H1 (cell line): Measurements from ENCODE around the gene ALG11. TPM values are rescaled to one million over a fixed set of nuclear protein-coding genes. Genes with fewer than 3 reads are reported as not detected.

ENCODE experiments used
- CTCF ChIA-PET: fragments of 300-600 bp; sonication (Branson Sonifier 250); formaldehyde crosslinking; loops from one replicate; lab custom pipeline; 2021; ENCODE audit not compliant: partially characterized antibody; lab: Charles Lee
- POLR2A ChIA-PET: fragments of 300-600 bp; sonication (Branson Sonifier 250); formaldehyde crosslinking; loops from one replicate; lab custom pipeline; 2021; ENCODE audit warnings: inconsistent platforms; ENCODE audit not compliant: partially characterized antibody; lab: Charles Lee
- DNase-seq, 2 experiments: peaks; one replicate each; pipeline versions ENCODE4 v3.0.0 to v3.0.0-alpha.2; 2010 to 2022; ENCODE audit warnings: low spot score in 2 of 2, low read depth in 1 of 2, mixed read lengths in 1 of 2
- FAIRE-seq: peaks from 2 replicates; lab custom pipeline; 2011; peaks lifted over from hg19 to GRCh38; lab: Jason Lieb, UNC
- H2AFZ ChIP-seq: 2 replicates; pipeline ENCODE4 v1.8.1; 2012; ENCODE audit warnings: low read length, inconsistent platforms
- H2AK5ac ChIP-seq: 2 replicates; pipeline ENCODE4 v1.6.1; 2013; ENCODE audit warnings: low read depth, low read length
- H2BK120ac ChIP-seq: replicated peaks from 2 replicates; pipeline ENCODE3; 2013; ENCODE audit warnings: low read depth, low read length, inconsistent platforms
- H2BK12ac ChIP-seq: 2 replicates; pipeline ENCODE4 v1.6.1; 2013; ENCODE audit warnings: low read depth, low read length
- H2BK15ac ChIP-seq: 2 replicates; pipeline ENCODE4 v1.6.1; 2013; ENCODE audit warnings: low read length
- H2BK20ac ChIP-seq: 2 replicates; pipeline ENCODE4 v1.6.1; 2013; ENCODE audit warnings: low read length
- H2BK5ac ChIP-seq: 2 replicates; pipeline ENCODE4 v1.6.1; 2013; ENCODE audit warnings: low read depth, low read length
- H3K14ac ChIP-seq: 2 replicates; pipeline ENCODE4 v1.6.1; 2013; ENCODE audit warnings: inconsistent platforms; ENCODE audit not compliant: insufficient read length
- H3K18ac ChIP-seq: 2 replicates; pipeline ENCODE4 v1.6.1; 2013; ENCODE audit warnings: low read length; ENCODE audit errors: extremely low read depth
- H3K23ac ChIP-seq: 2 replicates; pipeline ENCODE4 v1.6.1; 2013; ENCODE audit warnings: inconsistent platforms; ENCODE audit not compliant: insufficient read length
- H3K23me2 ChIP-seq: 2 replicates; pipeline ENCODE4 v1.6.1; 2013; ENCODE audit warnings: low read depth, low read length
- H3K27ac ChIP-seq: 2 replicates; pipeline ENCODE4 v1.6.1; 2011; ENCODE audit warnings: low read depth, low read length, inconsistent platforms
- H3K27me3 ChIP-seq, 4 experiments: replicated peaks in 1 of 4; 1 replicate in 1 of 4; 2 replicates in 3 of 4; pipeline versions ENCODE4 v1.6.1 to v1.8.1; 2011 to 2013; ENCODE audit warnings: low read length in 3 of 4, mild to moderate bottlenecking in 3 of 4, inconsistent platforms in 2 of 4, mixed read lengths in 2 of 4, moderate library complexity in 1 of 4; ENCODE audit not compliant: control insufficient read depth in 3 of 4, insufficient read depth in 3 of 4; ENCODE audit errors: extremely low read depth in 1 of 4
- H3K36me3 ChIP-seq, 4 experiments: 2 replicates each; pipeline versions ENCODE4 v1.6.1 to v1.8.1; 2011 to 2013; ENCODE audit warnings: mild to moderate bottlenecking in 4 of 4, low read length in 3 of 4, moderate library complexity in 2 of 4, control low read depth in 1 of 4, inconsistent platforms in 1 of 4; ENCODE audit not compliant: insufficient read depth in 4 of 4, control insufficient read depth in 2 of 4
- H3K4ac ChIP-seq: replicated peaks from 2 replicates; pipeline ENCODE3; 2013; ENCODE audit warnings: low read length, low read depth, mixed read lengths, inconsistent platforms; ENCODE audit not compliant: insufficient read length
- H3K4me1 ChIP-seq, 4 experiments: replicated peaks in 1 of 4; 1 replicate in 1 of 4; 2 replicates in 3 of 4; pipeline versions ENCODE4 v1.6.1 to v1.8.1; 2011 to 2013; ENCODE audit warnings: low read length in 3 of 4, inconsistent platforms in 2 of 4, mixed read lengths in 1 of 4; ENCODE audit not compliant: insufficient read depth in 4 of 4, control insufficient read depth in 3 of 4
- H3K4me2 ChIP-seq, 2 experiments: 2 replicates each; pipeline versions ENCODE4 v1.6.1 to v1.8.1; 2011 to 2013; ENCODE audit warnings: low read depth in 2 of 2, low read length in 2 of 2, control low read depth in 1 of 2, inconsistent platforms in 1 of 2, mild to moderate bottlenecking in 1 of 2; ENCODE audit not compliant: insufficient read depth in 1 of 2
- H3K4me3 ChIP-seq, 4 experiments: fragments of 200-600, 300-600 bp in 1 of 4; sonication (generic), shearing (Covaris generic), sonication (Bioruptor Twin) in 1 of 4; 2 replicates each; pipeline versions ENCODE4 v1.5.1 to v1.8.1; 2011 to 2016; ENCODE audit warnings: low read length in 4 of 4, low read depth in 3 of 4, control low read depth in 2 of 4, inconsistent platforms in 2 of 4, mild to moderate bottlenecking in 2 of 4, mixed read lengths in 1 of 4, moderate library complexity in 1 of 4; ENCODE audit not compliant: insufficient read depth in 2 of 4; ENCODE audit errors: extremely low read depth in 1 of 4
- H3K56ac ChIP-seq: replicated peaks from 2 replicates; pipeline ENCODE3; 2013; ENCODE audit warnings: low read depth, mild to moderate bottlenecking, mixed read lengths, low read length, inconsistent platforms; ENCODE audit not compliant: insufficient read length
- H3K79me1 ChIP-seq: 2 replicates; pipeline ENCODE4 v1.6.1; 2013; ENCODE audit warnings: low read depth, low read length, control low read depth
- H3K79me2 ChIP-seq, 2 experiments: 2 replicates each; pipeline versions ENCODE4 v1.6.1 to v1.8.1; 2012 to 2013; ENCODE audit warnings: low read length in 2 of 2, mild to moderate bottlenecking in 2 of 2, inconsistent platforms in 1 of 2; ENCODE audit not compliant: insufficient read depth in 2 of 2, control insufficient read depth in 1 of 2
- H3K9ac ChIP-seq, 4 experiments: replicated peaks in 1 of 4; 1 replicate in 1 of 4; 2 replicates in 3 of 4; pipeline versions ENCODE4 v1.6.1 to v1.8.1; 2011 to 2013; ENCODE audit warnings: low read depth in 3 of 4, low read length in 3 of 4, control low read depth in 2 of 4, mild to moderate bottlenecking in 2 of 4, moderate library complexity in 2 of 4, inconsistent platforms in 1 of 4; ENCODE audit errors: extremely low read depth in 1 of 4
- H3K9me3 ChIP-seq, 2 experiments: 2 replicates each; pipeline versions ENCODE4 v1.6.1 to v1.8.1; 2012 to 2013; ENCODE audit warnings: mild to moderate bottlenecking in 2 of 2, moderate library complexity in 2 of 2, control low read depth in 1 of 2, inconsistent platforms in 1 of 2, low read depth in 1 of 2, low read length in 1 of 2, mixed read lengths in 1 of 2; ENCODE audit not compliant: insufficient read depth in 2 of 2
- H4K20me1 ChIP-seq, 2 experiments: replicated peaks in 1 of 2; 2 replicates each; pipeline versions ENCODE3 to v1.8.1; 2011 to 2013; ENCODE audit warnings: inconsistent platforms in 2 of 2, low read length in 2 of 2, mild to moderate bottlenecking in 1 of 2; ENCODE audit not compliant: insufficient read depth in 2 of 2, control insufficient read depth in 1 of 2
- H4K5ac ChIP-seq: 2 replicates; pipeline ENCODE4 v1.6.1; 2013; ENCODE audit warnings: low read length, low read depth, mixed read lengths, inconsistent platforms; ENCODE audit not compliant: insufficient read length
- H4K8ac ChIP-seq: 2 replicates; pipeline ENCODE4 v1.8.0; 2013; ENCODE audit warnings: mild to moderate bottlenecking, moderate library complexity, low read length, inconsistent platforms; ENCODE audit not compliant: insufficient read depth; ENCODE audit errors: extremely low read depth
- H4K91ac ChIP-seq: replicated peaks from 2 replicates; pipeline ENCODE3; 2013; ENCODE audit warnings: low read length, mixed read lengths, inconsistent platforms; ENCODE audit not compliant: insufficient read length
- CTBP2 ChIP-seq: IDR thresholded peaks from 2 replicates; pipeline ENCODE4 v1.7.0; 2011; ENCODE audit warnings: borderline replicate concordance, mild to moderate bottlenecking, moderate library complexity, mixed read lengths, low read length; ENCODE audit not compliant: insufficient read depth, insufficient read length
- GTF2F1 ChIP-seq: IDR thresholded peaks from 2 replicates; pipeline ENCODE4 v1.6.1; 2012; ENCODE audit warnings: low read depth, low read length, improper control_type of control experiment, borderline replicate concordance
- HDAC2 ChIP-seq, 2 experiments: fragments of 300-600 bp in 1 of 2; sonication (generic) in 1 of 2; IDR thresholded peaks; 2 replicates each; pipeline ENCODE4 v1.6.1; 2011 to 2012; ENCODE audit warnings: low read depth in 2 of 2, low read length in 2 of 2, mild to moderate bottlenecking in 2 of 2, moderate library complexity in 2 of 2, borderline replicate concordance in 1 of 2, inconsistent platforms in 1 of 2
- KDM1A ChIP-seq: fragments of 200-600, 300-600 bp; sonication (generic); IDR thresholded peaks from 2 replicates; pipeline ENCODE4 v1.7.1; 2016; ENCODE audit warnings: mild to moderate bottlenecking, low read length, borderline replicate concordance
- POU5F1 ChIP-seq: IDR thresholded peaks from 2 replicates; pipeline ENCODE4 v1.6.1; 2011; ENCODE audit warnings: low read depth, mild to moderate bottlenecking, low read length, moderate library complexity
- RAD21 ChIP-seq, 2 experiments: IDR thresholded peaks in 1 of 2; conservative IDR thresholded peaks in 1 of 2; 2 replicates each; pipeline ENCODE4 v1.6.1; 2011; ENCODE audit warnings: low read depth in 2 of 2, low read length in 2 of 2, improper control_type of control experiment in 1 of 2, inconsistent platforms in 1 of 2, mild to moderate bottlenecking in 1 of 2, moderate library complexity in 1 of 2
- RBBP5 ChIP-seq: IDR thresholded peaks from 2 replicates; pipeline ENCODE4 v1.7.1; 2012; ENCODE audit warnings: low read depth, mild to moderate bottlenecking, inconsistent platforms, low read length, moderate library complexity, borderline replicate concordance
- RXRA ChIP-seq: IDR thresholded peaks from 2 replicates; pipeline ENCODE4 v1.6.1; 2011; ENCODE audit warnings: low read depth, mild to moderate bottlenecking, low read length, moderate library complexity; ENCODE audit not compliant: insufficient read depth
- SUZ12 ChIP-seq: fragments of 200-600 bp; sonication (generic); IDR thresholded peaks from 2 replicates; pipeline ENCODE4 v1.6.1; 2012; ENCODE audit warnings: mild to moderate bottlenecking, inconsistent platforms, low read length, moderate library complexity, mixed read lengths
- TEAD4 ChIP-seq: IDR thresholded peaks from 2 replicates; pipeline ENCODE4 v1.6.1; 2012; ENCODE audit warnings: low read depth, low read length, inconsistent platforms, mixed read lengths
- USF2 ChIP-seq: IDR thresholded peaks from 2 replicates; pipeline ENCODE4 v1.6.1; 2011; ENCODE audit warnings: low read length, improper control_type of control experiment
- WGBS, 2 experiments: shearing (Covaris generic) in 1 of 2; methylation state at CpG; one replicate each; pipeline versions ENCODE4 v1.1.6 to v1.1.7; 2013 to 2015; ENCODE audit warnings: low lambda C conversion rate in 2 of 2, mixed read lengths in 2 of 2, inconsistent platforms in 1 of 2, low coverage in 1 of 2, missing lambda C conversion rate in 1 of 2; ENCODE audit not compliant: insufficient replicate concordance in 2 of 2, insufficient coverage in 1 of 2, insufficient read length in 1 of 2; ENCODE audit errors: extremely low coverage in 1 of 2, missing lambda C conversion rate in 1 of 2; 5-methylcytosine and 5-hydroxymethylcytosine counted together
- polyA plus RNA-seq, 7 experiments: library from polyadenylated mRNA; depleted of rRNA in 3 of 7; stranded (reverse) in 5 of 7; unstranded in 2 of 7; fragments of >200 nt in 5 of 7; fragments of 200-250 nt in 2 of 7; gene quantifications; 1 replicate in 5 of 7; 2 replicates in 1 of 7; 4 replicates in 1 of 7; pipeline versions ENCODE4 v1.2.1 to v1.2.3, GENCODE V29; 2011 to 2013; ENCODE audit warnings: missing spikeins in 2 of 7, mixed read lengths in 2 of 7
- total RNA-seq: library from RNA; stranded (reverse); fragmentation: NEBNext Ultra II Directional; extraction: Animal tissue kit (Norgen Biotek cat#: 25700); gene quantifications from 2 replicates; pipeline ENCODE4 v1.2.1, GENCODE V29; 2021

The ALG11 gene
- total and polyA plus RNA-seq, 2 of the 8 experiments (the other 6 are each of a cell fraction or from before 2014, with no cell fraction given) = 5.2 to 39.9 TPM

- no peak overlapping the region for H2AFZ ChIP-seq
- H3K79me1 ChIP-seq = peaks cover 7% of the 10 kb centered on the region; the same call in 1 of the 2 replicates
- no peak overlapping the region for H2BK120ac ChIP-seq
- H3K23ac ChIP-seq = no peak overlapping the region
- H2BK15ac ChIP-seq = no peak overlapping the region
- H3K18ac ChIP-seq = no peak overlapping the region
- no peaks in the 10 kb centered on the region; a peak in 1 of 7 replicates for H3K27me3 ChIP-seq
- no peak overlapping the region for H3K56ac ChIP-seq
- no peaks in the 10 kb centered on the region for H3K9me3 ChIP-seq
- H3K9ac ChIP-seq = no peak overlapping the region
- FAIRE-seq = no peak
- H3K14ac ChIP-seq = no peak overlapping the region
- no peak overlapping the region for H2AK5ac ChIP-seq
- no peak overlapping the region for H2BK5ac ChIP-seq
- no peak overlapping the region for H3K4me3 ChIP-seq
- peak overlapping the region; percentile 23 for H4K91ac ChIP-seq
- H4K8ac ChIP-seq = no peak overlapping the region; the same call in 1 of the 2 replicates
- no peaks in the 10 kb centered on the region for H3K36me3 ChIP-seq
- peaks cover 0 to 3% of the 10 kb centered on the region in 2 experiments for H4K20me1 ChIP-seq
- DNase-seq = no peak
- peaks cover 2% of the 10 kb centered on the region; the same call in 1 of the 2 replicates for H3K23me2 ChIP-seq
- H2BK20ac ChIP-seq = no peak overlapping the region
- peaks cover 0 to 19% (median 14%) of the 10 kb centered on the region in 4 experiments; a peak in 5 of 7 replicates for H3K4me1 ChIP-seq
- no peaks in the 10 kb centered on the region for H3K79me2 ChIP-seq
- POLR2A ChIA-PET = interaction anchor here (1.2 kb wide), 1 partner anchor 13 kb away, joined by 5 read pairs; the partner anchor contains the start of gene ALG11
- H3K27ac ChIP-seq = no peak overlapping the region
- H3K4me2 ChIP-seq = no peak overlapping the region
- CTCF ChIA-PET = interaction anchor here (0.6 to 6.7 kb wide), 15 partner anchors 9 to 656 kb away, joined by 3 to 107 read pairs (median 6); partner anchors contain the start of genes ALG11, ATP7B and NEK5
- H2BK12ac ChIP-seq = peak overlapping the region; percentile 0; the same call in 1 of the 2 replicates
- no peak overlapping the region for H4K5ac ChIP-seq
- H3K4ac ChIP-seq = no peak overlapping the region
- 92% methylated on average over 1 of the region's 1 CpG; no CpG with 5 or more reads in 1 of the 2 experiments for WGBS, 2 experiments
- TF ChIP-seq RBBP5 (no peak), KDM1A (no peak), RAD21 (IDR thresholded peaks at IDR 0.05 in 1 of 2, conservative IDR thresholded peaks at IDR 0.05 in 1 of 2; ENCODE audit: low read depth in 2 of 2, low read length in 2 of 2) (no peak), SUZ12 (no peak), TEAD4 (no peak), POU5F1 (no peak), CTBP2 (no peak), USF2 (no peak), RXRA (no peak), HDAC2 (IDR thresholded peaks at IDR 0.05; ENCODE audit: borderline replicate concordance in 1 of 2, low read depth in 2 of 2, low read length in 2 of 2) (no peak), GTF2F1 (no peak)
Observed at GRCh38 chr13:51999921-52000320, 12.3 kb upstream of the ALG11 start.
